Epithelial cell of esophagus (primary cell): Measurements from ENCODE around the gene SCG3.

Experiments
- DNase-seq: peaks from one replicate; pipeline ENCODE4 v3.0.0; 2010; ENCODE audit warnings: low read depth
- H3K4me3 ChIP-seq: 2 replicates; pipeline ENCODE4 v1.5.1; 2011; ENCODE audit warnings: mild to moderate bottlenecking, low read length, control low read depth
- TF ChIP-seq, protein P1 (sequence below): IDR thresholded peaks from 2 replicates; pipeline ENCODE4 v1.5.1; 2011; ENCODE audit warnings: low read depth, mild to moderate bottlenecking, low read length, control low read depth, inconsistent platforms; ENCODE audit not compliant: insufficient read depth; ENCODE audit errors: missing control alignments

SCG3 gene

GRCh38 chr15:51699373-51699772 is 18.1 kb downstream of the SCG3 start:
- TF ChIP-seq, protein P1, sequence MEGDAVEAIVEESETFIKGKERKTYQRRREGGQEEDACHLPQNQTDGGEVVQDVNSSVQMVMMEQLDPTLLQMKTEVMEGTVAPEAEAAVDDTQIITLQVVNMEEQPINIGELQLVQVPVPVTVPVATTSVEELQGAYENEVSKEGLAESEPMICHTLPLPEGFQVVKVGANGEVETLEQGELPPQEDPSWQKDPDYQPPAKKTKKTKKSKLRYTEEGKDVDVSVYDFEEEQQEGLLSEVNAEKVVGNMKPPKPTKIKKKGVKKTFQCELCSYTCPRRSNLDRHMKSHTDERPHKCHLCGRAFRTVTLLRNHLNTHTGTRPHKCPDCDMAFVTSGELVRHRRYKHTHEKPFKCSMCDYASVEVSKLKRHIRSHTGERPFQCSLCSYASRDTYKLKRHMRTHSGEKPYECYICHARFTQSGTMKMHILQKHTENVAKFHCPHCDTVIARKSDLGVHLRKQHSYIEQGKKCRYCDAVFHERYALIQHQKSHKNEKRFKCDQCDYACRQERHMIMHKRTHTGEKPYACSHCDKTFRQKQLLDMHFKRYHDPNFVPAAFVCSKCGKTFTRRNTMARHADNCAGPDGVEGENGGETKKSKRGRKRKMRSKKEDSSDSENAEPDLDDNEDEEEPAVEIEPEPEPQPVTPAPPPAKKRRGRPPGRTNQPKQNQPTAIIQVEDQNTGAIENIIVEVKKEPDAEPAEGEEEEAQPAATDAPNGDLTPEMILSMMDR: no peak
- no peak for DNase-seq
- no peak overlapping the region for H3K4me3 ChIP-seq

- no peak for DNase-seq
- no peak overlapping the region for H3K4me3 ChIP-seq
- TF ChIP-seq, protein P1: no peak
Measured at GRCh38 chr15:51702710-51703109, 21.4 kb downstream of the SCG3 start.

DNA sequence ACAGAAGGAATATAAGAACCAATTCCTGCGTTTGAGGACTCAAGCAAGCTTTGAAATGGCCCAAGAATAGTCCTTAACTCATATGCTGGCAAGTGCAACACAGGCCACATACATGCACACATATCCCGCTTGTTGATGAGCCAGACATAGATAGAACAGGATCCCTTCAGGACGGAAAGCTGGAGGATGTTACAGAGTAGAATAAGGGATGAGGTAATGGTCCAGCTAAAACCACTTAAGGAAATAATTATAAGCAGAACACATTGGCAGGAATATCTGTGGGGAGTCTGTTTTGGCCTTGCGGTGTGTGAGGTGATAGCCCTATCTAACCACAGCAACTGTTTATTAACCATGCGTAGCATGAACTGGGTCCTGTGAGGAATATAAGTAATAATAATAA is 25.0 kb downstream of the SCG3 start:
- DNase-seq: no peak
- no peak overlapping the region for H3K4me3 ChIP-seq
- TF ChIP-seq, protein P1: no peak

DNA sequence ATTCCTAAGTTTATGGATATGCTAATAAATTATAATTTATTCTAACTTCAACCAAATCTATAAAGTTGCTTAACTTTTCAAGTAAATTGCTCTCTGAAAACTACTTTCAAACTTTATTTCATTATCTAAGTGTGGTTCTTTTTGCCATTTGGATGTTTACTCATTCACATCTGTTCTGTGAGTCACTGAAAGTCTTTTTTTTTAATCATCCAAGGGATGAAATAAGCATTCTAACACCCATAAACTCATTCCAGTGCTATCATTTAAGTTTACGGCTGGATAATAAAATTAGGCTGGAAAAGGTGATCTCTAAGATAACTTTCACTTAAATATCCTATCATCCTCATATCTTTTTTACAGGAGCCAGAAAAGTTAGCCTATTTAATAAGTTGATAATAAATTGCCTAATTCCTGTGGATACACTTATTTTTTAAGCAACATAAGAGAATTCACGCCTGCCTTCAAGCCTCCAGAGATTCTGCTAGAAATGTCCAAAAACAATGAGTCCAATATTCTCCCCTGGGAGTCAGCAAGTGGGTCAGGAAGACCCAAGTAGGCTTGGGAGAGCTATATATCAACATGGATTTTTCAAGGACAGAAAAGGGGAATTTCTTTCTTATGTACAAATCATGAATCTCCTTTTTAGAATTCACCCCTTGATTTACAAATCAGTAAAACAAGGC is 25.8 kb downstream of the SCG3 start:
- no peak for DNase-seq
- no peak overlapping the region for H3K4me3 ChIP-seq
- TF ChIP-seq, protein P1: no peak

DNA sequence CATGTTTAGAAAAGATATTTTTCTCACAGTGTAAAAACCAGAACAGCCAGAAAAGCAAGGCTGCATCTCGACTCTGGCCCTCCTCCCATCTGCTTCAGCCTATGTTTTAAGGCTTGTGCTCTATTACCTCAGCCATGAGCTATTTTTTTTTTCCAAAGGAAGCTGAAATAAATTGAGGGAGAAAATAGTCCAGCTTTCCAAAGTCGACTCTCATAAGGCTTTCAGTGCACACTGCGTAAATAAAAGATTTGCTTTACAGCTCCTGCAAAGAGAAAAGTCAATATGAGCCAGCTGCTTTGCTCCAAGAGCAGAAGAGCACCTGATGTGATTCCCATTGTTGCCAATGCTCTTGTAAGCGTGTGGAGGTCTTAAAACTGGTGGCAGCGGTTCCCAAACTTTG is 26.7 kb downstream of the SCG3 start:
- TF ChIP-seq, protein P1: no peak

GRCh38 chr15:51709031-51709430 is 27.7 kb downstream of the SCG3 start:
- H3K4me3 ChIP-seq: no peak overlapping the region
- TF ChIP-seq, protein P1: no peak
- DNase-seq: no peak

More for the DNA sequence above, 26.7 kb downstream of the SCG3 start:
- no peak overlapping the region for H3K4me3 ChIP-seq
- peak; percentile 17 for DNase-seq

DNA sequence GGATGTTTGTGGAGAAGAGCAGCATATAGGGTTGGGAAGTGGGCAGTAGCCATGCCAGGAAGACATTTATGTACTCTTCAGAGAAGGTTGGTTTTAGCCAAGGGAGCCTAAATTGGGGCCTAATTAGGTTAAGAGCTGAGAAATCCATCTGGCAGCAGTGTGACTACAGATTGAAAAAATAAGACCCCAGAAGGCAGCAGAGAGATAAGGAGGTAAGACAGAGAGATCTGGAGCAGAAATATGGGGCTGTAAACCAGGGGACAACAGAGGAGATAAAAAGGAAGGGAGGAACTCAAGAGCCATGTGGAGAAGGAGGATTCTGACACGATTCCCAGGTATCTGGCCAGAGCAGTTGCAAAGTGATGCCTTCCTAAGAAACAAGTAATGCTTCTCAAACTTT is 32.9 kb downstream of the SCG3 start:
- no peak for DNase-seq
- TF ChIP-seq, protein P1: no peak
- no peak overlapping the region for H3K4me3 ChIP-seq
